GM19035 (cell line): Measurements from ENCODE around the gene CDC16.
"Not testable (repeated sequence)": the region's sequence is repeated elsewhere in the genome, so short reads cannot be mapped to it uniquely, and the experiment has no call there.

Source experiments
- ATAC-seq: cut with Tn5 transposase; IDR thresholded peaks from one replicate; pipeline ENCODE4 v1.9.1; 2021; ENCODE audit not compliant: unreplicated experiment

The CDC16 gene

GRCh38 chr13:114261328-114261965, 26.8 kb downstream of the CDC16 start:
- no peak for ATAC-seq

- no peak for ATAC-seq
Observed at GRCh38 chr13:114263578-114263977, 28.9 kb downstream of the CDC16 start.

GRCh38 chr13:114264313-114264712, 29.6 kb downstream of the CDC16 start:
- ATAC-seq: not testable (repeated sequence)

DNA sequence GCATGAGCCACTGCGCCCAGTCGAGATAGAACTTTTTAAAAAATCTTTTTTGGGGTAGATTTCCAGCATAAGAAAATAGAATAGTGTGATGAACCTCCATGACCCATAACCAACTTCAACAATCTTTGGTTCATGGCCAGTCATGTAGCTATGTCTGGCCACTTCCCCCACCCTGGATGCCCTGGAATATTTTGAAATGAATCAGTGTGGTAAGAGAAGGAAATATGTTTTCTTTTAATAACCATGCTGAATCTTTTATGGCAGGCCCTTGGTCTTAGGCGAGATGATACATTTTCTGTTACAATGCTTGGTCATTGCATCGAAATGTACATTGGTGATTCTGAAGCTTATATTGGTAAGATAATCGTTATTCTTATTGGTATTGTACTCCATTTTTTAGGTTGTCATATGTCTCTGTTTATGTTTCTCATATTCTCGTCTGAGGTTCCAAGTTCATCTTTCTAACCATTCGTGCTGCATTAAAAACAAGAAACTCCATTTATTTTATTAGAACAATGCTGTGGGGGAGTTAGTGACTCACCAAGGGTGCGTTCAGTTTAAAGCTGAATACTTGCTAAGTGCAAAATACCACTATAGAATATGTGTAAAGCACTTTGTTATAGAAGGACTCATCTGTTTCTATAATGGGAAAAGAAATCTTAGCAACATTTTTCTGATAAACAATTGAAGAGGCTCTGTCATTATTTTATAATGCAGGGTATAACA, 30.4 kb downstream of the CDC16 start:
- no peak for ATAC-seq

GRCh38 chr13:114266241-114266640, 31.5 kb downstream of the CDC16 start:
- no peak for ATAC-seq

GRCh38 chr13:114268344-114269280, 33.9 kb downstream of the CDC16 start:
- no peak for ATAC-seq

DNA sequence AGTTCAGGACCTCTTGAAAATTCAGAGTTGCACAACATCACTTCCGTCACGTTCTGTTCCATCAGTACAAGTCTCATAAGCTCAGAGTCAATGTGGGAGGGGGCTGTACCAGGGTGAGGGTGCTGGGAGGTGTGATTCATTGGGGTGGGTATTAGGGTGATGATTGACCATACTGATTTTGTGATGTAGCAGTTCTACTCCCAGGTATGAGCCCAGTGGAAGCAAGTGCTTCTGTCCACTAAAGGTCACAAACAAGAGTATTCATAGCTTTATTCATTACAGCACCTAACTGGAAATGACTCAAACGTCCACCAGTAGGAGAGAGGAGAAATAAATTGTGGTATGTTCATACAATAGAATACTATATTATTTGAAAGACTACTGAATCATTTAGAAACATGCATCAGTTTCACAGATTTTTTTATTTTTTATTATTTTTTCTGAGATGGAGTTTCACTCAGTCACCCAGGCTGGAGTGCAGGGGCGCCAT, 34.6 kb downstream of the CDC16 start:
- ATAC-seq: no peak

- ATAC-seq: no peak
Observed at GRCh38 chr13:114272977-114273376, 38.3 kb downstream of the CDC16 start.

GRCh38 chr13:114275304-114275703, 40.6 kb downstream of the CDC16 start:
- no peak for ATAC-seq

DNA sequence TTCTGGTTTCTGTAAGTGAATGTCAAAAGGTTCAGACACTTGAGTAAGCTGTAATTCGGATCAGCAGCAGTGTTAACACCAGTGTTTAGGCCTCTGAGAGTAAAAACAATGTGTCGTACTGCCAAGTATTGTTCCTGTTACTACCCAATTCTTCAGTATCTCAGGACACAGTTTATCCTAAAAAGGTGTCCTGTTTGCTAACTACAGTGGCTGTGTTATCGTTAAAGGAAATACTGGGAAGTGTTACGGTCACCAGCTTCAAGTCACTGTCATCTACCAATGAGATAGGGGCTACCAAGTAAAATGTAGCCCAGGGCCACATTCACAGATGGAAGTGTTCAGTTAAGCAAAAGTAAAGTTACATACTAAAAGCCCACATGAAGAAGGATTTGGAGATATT, 44.4 kb downstream of the CDC16 start:
- ATAC-seq: no peak

GRCh38 chr13:114279758-114280355, 45.2 kb downstream of the CDC16 start:
- no peak for ATAC-seq

DNA sequence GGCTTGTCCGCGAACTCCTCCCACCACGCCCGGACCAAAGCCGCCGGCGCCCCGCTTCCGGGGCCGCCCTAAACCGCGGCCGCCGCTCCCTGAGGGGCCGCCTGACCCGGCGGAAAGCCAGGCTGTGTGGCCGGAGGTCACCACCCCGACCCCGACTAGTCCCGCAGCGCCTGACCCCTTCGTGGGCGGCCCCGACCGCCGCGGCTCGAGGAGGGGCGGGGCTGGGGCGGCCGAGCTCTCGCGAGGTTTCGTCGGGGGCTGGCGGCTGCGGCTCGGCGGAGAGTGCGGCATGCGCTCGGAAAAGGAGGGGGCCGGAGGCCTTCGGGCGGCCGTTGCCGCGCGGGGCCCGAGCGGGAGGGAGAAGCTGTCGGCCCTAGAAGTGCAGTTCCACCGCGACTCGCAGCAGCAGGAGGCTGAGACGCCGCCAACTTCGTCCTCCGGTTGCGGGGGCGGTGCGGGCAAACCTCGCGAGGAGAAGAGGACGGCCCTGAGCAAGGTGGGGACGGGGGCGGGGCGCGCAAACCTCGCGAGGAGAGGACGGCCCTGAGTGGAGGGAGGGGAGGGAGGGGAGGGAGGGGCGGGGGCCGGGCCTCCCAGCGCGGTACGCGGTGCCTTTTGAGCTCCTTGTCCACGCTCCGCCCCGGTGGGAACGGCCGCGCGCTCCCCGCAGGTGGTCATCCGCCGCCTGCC, 46.8 kb downstream of the CDC16 start, which contains the start of gene UPF3A:
TSS of gene UPF3A (plus strand) at position 251 of the 690 bp plus-strand sequence. CDS start at position 290, 39 bp downstream.
- ATAC-seq: peak; percentile 72

GRCh38 chr13:114282041-114282670, 47.5 kb downstream of the CDC16 start:
- peak; percentile 55 for ATAC-seq

DNA sequence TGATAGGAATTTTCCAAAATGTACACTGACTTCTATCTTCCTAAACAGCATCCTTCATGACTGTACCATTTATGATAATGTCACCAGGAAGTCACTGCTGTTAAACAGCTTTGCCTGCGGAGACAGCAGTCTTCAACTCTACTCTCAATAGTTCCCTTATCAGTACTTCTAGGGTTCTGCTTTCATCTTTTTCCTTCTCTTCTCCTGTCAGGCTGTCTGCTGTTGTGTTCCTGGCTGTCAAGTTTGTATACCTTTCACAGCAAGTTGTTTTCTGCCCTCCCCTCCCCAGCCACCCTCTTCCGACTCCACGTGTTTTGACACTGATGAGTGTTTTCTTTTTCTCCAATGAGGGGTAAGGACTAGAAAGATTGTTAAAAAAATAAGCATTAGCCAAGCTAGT, 48.9 kb downstream of the CDC16 start:
- ATAC-seq: no peak

DNA sequence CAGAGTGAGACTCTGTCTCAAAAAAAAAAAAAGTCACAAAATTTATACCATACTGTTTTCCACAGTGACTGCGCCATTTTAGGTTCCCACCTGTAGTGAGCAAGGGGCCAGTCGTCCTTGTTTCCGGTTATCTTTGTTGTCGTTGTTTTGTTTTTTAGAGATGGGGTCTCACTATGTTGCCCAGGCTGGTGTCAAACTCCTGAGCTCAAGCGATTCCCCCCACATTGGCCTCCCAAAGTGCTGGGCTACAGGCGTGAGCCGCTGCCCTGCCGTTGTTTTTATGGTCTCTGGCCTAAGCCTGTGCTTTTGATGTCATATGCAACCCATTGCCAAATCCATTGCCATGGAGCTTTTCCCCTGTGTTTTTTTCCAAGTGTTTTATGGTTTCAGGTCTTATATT, 50.0 kb downstream of the CDC16 start:
- no peak for ATAC-seq

DNA sequence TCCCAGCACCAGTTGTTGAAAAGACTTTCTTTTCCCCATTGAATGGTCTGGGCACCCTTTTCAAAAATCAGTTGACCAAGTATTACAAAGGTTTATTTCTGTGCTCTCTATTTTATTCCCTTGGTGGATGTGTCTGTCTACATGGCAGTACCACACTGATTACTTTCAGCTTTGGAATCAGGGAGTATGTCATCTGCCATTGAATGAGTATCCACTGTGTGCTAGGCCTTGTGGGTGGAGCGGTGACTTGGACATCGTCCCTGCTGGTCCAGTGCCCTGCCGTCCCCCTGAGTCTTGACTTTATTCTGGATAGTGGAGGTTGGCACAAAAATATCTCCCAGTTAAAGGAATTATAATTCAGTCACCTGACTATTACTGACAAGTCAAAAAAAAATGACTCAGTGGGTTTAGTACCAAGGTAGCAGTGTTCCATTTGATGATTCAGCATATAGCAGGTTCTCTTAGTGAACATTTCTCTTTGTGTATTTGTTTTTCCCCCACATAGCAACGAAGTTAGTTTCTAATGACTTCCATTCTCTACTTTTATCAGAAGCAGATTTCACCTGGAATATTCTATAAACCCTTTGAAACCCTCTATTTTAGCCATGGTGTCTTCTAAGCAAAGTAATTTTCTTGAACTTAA, 50.6 kb downstream of the CDC16 start:
- ATAC-seq: no peak

- ATAC-seq: no peak
Observed at GRCh38 chr13:114286808-114287207, 52.1 kb downstream of the CDC16 start.

DNA sequence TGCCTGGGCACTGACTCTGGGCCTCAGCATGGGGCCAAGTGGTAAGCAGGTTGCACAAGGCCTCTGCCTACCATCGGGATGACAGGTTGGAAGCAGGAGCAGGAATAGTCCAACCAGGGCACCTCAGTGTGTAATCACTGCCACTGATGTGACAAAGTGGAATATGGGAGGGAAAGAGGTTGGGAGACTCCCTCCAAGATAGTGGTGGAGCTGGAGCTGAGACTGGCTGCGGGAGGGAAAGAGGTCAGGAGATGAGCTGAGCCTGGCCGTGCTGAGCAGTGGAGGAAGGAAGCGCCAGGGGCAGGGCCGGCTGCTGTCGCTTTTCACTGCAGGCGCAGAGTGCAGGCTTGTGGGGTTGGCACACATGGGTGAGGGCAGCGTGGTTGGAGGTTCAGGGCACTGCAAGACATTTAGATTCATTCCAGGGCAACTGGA, 53.5 kb downstream of the CDC16 start:
- ATAC-seq: no peak

- ATAC-seq: no peak
Observed at GRCh38 chr13:114296448-114296847, 61.8 kb downstream of the CDC16 start.
